Kidney (tissue), 14 donors: Measurements from ENCODE around the gene KIF4A. TPM values are rescaled to one million over a fixed set of nuclear protein-coding genes. Genes with fewer than 3 reads are reported as not detected.
A peak's percentile ranks its signal among the peaks of the same experiment; 100 is the strongest.

Experiments
- DNase-seq, 5 donors: peaks; one replicate each; pipeline ENCODE4 v3.0.0-alpha.2; 2013 to 2020
- FAIRE-seq: peaks from 2 replicates; lab custom pipeline; 2012; peaks lifted over from hg19 to GRCh38; lab: Jason Lieb, UNC
- H3K27ac ChIP-seq, 2 donors: one replicate each; pipeline ENCODE4 v1.7.0; 2013; ENCODE audit warnings: low read depth in 2 of 2, low read length in 2 of 2, inconsistent platforms in 1 of 2
- H3K27me3 ChIP-seq: one replicate; pipeline ENCODE4 v1.7.1; 2013; ENCODE audit warnings: low read length, inconsistent platforms; ENCODE audit not compliant: control insufficient read depth, insufficient read depth
- H3K36me3 ChIP-seq, 3 donors: one replicate each; pipeline versions ENCODE4 v1.7.0 to v1.7.1; 2013; ENCODE audit warnings: low read length in 3 of 3, control low read depth in 1 of 3, inconsistent platforms in 1 of 3; ENCODE audit not compliant: insufficient read depth in 3 of 3, control insufficient read depth in 2 of 3
- H3K4me1 ChIP-seq, 3 donors: one replicate each; pipeline versions ENCODE4 v1.7.0 to v1.7.1; 2013; ENCODE audit warnings: low read length in 3 of 3, inconsistent platforms in 1 of 3, low read depth in 1 of 3; ENCODE audit not compliant: control insufficient read depth in 2 of 3, insufficient read depth in 2 of 3
- H3K4me3 ChIP-seq, 3 donors: one replicate each; pipeline versions ENCODE4 v1.7.0 to v1.8.1; 2013; ENCODE audit warnings: low read length in 3 of 3, control low read depth in 1 of 3, inconsistent platforms in 1 of 3
- H3K9ac ChIP-seq, 3 donors: one replicate each; pipeline versions ENCODE4 v1.7.0 to v1.7.1; 2013; ENCODE audit warnings: low read length in 3 of 3, control low read depth in 1 of 3, inconsistent platforms in 1 of 3
- H3K9me3 ChIP-seq, 3 donors: one replicate each; pipeline versions ENCODE4 v1.7.0 to v1.7.1; 2013; ENCODE audit warnings: low read length in 3 of 3, control low read depth in 1 of 3, inconsistent platforms in 1 of 3; ENCODE audit not compliant: control insufficient read depth in 2 of 3, insufficient read depth in 1 of 3
- CTCF ChIP-seq: IDR thresholded peaks from 3 replicates; pipeline ENCODE4 v1.5.1; 2012; ENCODE audit warnings: mild to moderate bottlenecking, moderate library complexity, borderline replicate concordance; ENCODE audit not compliant: insufficient read depth; ENCODE audit errors: extremely low read depth
- intact Hi-C: fragments of 100-400 bp; cut with DNase I; formaldehyde crosslinking; loops from one replicate; pipeline ENCODE4 v1.11.1; 2022
- polyA plus RNA-seq: library from polyadenylated mRNA; stranded (reverse); fragments of 350-450 nt; fragmentation: Illumina TruSeq; extraction: RNeasy Lipid Tissue Mini Kit (QIAGEN cat#74804); gene quantifications from one replicate; pipeline ENCODE4 v1.2.3, GENCODE V29; 2014; ENCODE audit warnings: low read depth, low replicate concordance; ENCODE audit not compliant: insufficient read depth
- total RNA-seq: library from RNA; stranded (reverse); fragmentation: NEBNext Ultra II Directional; extraction: Animal tissue kit (Norgen Biotek cat#: 25700); gene quantifications from one replicate; pipeline ENCODE4 v1.2.1, GENCODE V29; 2021
- donor health status: control.
- donor health status: control.
- donor health status: control.
- donor health status: control.
- donor health status: control.
- donor health status: DM: yes; HTN: yes; CAD: no.
- donor health status: Normal renal cell carcinoma (clear cell type).

KIF4A gene
- total and polyA plus RNA-seq, 2 donors from 2014 or later, result 0.13 to 0.35 TPM

DNA sequence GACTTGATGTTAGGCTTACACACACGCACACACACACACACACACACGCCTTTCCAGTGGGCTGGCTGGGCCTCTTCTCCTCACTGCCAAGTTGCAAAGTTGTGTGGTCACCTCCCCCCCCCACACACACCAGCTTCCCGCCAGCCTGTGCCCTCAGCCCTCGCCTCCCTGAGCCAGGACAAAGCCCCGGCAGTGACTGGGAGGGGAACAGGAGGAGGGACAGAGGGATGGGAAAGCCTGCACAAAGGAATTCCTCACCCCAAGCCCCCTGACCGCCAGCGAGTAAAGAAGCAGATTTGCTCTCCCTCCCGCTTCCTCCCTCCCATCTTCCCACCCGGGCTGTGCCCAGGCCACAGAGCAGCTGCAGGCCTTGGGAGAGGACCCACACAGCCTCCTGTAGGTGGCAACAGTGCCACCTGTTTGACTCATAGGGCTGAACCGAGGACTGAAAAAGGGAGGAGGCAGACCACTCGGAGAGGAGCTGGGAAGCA, 133.0 kb downstream of the KIF4A start, which contains the start of gene GDPD2:
Gene GDPD2 (plus strand): TSS at position 464 of the 491 bp plus-strand sequence. CDS start 1,671 bp downstream, outside the sequence.
- H3K9me3 ChIP-seq, result no peaks in the 10 kb centered on the region
- peaks cover 2% of the 10 kb centered on the region for H3K27me3 ChIP-seq
- no peak within 1 kb of the TSS for H3K27ac ChIP-seq
- no peak for TF ChIP-seq CTCF
- H3K4me3 ChIP-seq, result no peak within 1 kb of the TSS
- DNase-seq, result peak in 4 of 5 donors; percentile 76 to 81 (median 78)
- no peaks in the 10 kb centered on the region for H3K36me3 ChIP-seq
- no peak for FAIRE-seq
- H3K4me1 ChIP-seq, result no peaks in the 10 kb centered on the region
- H3K9ac ChIP-seq, result no peak within 1 kb of the TSS
- intact Hi-C loops, result no loop called here

DNA sequence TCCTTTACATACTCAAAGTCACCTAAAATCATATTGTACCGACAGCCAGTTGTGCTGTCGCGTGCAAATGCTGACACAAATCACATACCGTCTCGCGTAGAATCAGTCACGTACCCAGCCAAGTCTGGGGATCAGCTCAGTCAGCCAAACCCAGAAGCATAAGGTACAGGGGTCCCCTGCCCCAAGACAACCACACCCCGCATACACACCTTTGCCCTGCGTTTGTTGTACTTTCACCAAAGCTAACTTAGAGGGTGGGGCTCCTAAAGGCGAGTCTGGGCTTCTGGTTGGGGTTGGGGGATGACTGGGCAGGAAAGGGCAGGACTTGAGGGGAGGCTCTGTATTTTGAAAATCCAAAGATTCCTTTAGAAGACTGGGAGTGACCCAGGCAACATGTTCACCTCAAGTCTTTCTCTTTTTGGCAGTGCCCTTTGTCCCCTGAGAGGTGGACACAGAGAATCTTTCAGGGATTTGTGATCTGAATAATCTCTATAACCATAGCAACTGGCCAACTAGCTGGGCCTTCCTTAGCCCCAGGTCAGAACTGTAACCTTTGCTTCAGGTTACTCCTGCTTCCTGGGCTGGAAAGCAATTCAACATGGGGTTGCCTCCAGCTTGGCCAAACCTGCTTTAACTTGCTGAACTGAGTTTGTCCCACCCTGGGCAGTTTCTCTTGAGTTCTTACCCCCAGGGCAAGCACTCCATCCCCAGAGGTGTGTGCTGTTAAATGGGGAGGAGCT, 134.2 kb downstream of the KIF4A start:
- no peak overlapping the region for H3K27ac ChIP-seq
- DNase-seq (no peak), FAIRE-seq (no peak)
- intact Hi-C loops, result no loop called here
- peaks cover 2% of the 10 kb centered on the region for H3K27me3 ChIP-seq
- no peak overlapping the region for H3K9ac ChIP-seq
- H3K9me3 ChIP-seq, result no peaks in the 10 kb centered on the region
- no peak overlapping the region for H3K4me3 ChIP-seq
- H3K4me1 ChIP-seq, result no peaks in the 10 kb centered on the region
- H3K36me3 ChIP-seq, result no peaks in the 10 kb centered on the region
- no peak for TF ChIP-seq CTCF

DNA sequence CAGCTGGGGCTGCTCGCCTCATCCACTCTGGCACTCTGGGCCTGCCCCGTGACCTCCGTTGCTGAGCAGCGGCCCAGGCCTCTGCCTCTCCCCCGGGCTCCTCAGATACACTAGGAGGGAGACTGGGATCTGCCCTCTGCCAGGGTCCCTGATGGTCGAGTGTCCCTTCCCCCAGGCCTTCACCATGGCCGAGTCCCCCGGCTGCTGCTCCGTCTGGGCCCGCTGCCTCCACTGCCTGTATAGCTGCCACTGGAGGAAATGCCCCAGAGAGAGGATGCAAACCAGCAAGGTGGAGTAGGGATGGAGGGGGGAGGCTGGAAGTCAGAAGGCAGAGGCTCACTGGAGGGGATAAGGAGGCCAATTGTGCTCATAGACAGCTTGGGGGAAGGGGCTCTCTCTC, 134.9 kb downstream of the KIF4A start:
- Histone ChIP-seq H3K27me3 (peaks cover 2% of the 10 kb centered on the region), H3K9ac (no peak overlapping the region), H3K36me3 (no peaks in the 10 kb centered on the region), H3K9me3 (no peaks in the 10 kb centered on the region), H3K4me1 (no peaks in the 10 kb centered on the region), H3K4me3 (no peak overlapping the region), H3K27ac (no peak overlapping the region)
- TF ChIP-seq CTCF, result no peak
- DNase-seq (no peak), FAIRE-seq (no peak)
- intact Hi-C loops, result no loop called here
